Measurements from ENCODE around the gene PAGR1.
"Not testable (repeated sequence)": the region's sequence is repeated elsewhere in the genome, so short reads cannot be mapped to it uniquely, and the experiment has no call there.

The PAGR1 gene

DNA sequence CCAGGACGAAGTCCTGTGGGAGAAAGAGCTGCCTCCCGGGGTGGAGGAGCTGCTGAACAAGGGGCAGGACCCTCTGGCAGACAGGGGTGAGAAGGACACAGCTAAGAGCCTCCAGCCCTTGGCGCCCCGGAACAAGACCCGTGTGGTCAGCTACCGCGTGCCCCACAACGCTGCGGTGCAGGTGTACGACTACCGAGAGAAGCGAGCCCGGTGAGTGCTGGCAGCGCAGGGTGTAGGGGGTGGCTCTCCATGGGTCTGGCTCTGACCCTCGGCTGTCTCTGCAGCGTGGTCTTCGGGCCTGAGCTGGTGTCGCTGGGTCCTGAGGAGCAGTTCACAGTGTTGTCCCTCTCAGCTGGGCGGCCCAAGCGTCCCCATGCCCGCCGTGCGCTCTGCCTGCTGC lies 25.7 kb downstream of the PAGR1 start:
- DNase-seq = no peak

GRCh38 chr16:29842732-29843346 lies 26.9 kb downstream of the PAGR1 start:
- DNase-seq = no peak

GRCh38 chr16:29843931-29844330 lies 28.0 kb downstream of the PAGR1 start:
- no peak for DNase-seq

DNA sequence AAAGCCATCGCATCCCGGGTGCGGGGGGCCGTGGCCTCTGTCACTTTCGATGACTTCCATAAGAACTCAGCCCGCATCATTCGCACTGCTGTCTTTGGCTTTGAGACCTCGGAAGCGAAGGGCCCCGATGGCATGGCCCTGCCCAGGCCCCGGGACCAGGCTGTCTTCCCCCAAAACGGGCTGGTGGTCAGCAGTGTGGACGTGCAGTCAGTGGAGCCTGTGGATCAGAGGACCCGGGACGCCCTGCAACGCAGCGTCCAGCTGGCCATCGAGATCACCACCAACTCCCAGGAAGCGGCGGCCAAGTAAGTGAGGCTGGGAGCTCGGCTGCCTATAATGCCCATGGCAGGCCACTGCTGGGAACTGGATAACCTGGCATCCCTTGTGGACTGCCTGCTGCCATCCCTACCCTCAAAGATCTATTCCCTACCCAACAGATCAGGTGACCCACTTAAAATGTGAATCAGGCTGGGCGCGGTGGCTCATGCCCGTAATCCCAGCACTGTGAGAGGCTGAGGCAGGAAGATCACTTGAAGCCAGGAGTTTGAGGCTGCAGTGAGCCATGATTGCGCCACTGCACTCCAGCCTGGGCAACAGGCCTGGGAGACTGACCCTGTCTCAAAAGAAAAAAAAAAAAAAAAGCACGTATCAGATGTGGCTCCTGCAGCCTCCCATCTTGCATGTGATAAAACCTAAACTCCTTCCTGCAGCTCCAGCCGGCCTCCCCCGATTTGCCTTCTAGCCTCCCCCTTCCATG lies 28.8 kb downstream of the PAGR1 start:
- DNase-seq = no peak

DNA sequence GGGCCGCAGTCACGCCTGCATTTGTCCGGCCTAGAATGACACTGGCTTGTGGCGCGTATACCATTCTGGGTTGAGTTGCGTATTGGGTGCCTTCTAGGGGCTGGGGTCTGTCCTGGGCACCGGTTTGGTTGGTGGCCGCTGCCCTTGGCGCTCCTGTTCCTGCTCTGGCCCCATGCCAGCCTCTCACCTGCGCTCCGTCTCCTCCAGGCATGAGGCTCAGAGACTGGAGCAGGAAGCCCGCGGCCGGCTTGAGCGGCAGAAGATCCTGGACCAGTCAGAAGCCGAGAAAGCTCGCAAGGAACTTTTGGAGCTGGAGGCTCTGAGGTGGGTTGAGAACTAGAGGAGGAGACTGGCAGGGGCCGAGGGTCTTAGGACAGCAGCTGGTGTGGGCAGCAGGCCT lies 29.7 kb downstream of the PAGR1 start:
- no peak for DNase-seq

DNA sequence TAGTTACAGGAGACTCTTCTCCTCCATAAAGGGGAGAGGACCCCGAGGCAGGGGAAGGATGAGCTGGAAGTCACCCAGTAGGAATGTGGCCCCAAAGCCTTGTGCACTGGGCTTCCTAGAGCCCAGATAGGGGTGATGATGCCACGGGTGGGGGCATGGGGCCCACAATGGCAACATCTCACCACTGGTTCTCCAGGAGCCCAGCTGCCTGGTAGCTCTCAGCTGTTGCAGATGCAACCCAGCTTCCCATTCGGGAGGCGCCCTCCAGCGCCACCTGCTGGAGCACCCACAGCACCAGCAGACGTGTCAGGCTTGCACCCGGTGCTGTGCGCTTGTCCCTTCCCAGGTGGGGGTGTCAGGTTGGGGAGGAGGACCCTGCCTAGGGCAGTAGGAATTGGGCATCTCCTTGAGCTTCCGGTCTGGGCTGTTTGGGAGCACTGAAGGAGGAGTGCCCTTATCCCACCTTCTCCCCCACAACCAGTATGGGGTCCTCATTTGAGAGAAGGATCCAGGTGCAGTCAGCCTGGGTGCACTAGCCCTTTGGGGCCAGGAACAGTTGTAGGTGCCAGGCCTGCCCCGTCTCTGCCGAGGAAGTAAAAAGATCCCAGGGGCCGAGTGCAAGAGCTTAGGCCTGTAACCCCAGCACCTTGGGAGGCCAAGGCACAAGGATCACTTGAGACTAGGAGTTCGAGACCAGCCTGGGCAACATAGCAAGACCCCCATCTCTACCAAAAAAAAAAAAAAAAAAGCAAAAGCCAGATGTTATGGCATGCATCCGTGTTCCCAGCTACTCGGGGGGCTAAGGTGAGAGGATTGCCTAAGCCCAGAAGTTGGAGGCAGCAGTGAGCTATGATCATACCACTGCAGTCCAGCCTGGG lies 32.7 kb downstream of the PAGR1 start:
- DNase-seq = peak; percentile 86 to 90

DNA sequence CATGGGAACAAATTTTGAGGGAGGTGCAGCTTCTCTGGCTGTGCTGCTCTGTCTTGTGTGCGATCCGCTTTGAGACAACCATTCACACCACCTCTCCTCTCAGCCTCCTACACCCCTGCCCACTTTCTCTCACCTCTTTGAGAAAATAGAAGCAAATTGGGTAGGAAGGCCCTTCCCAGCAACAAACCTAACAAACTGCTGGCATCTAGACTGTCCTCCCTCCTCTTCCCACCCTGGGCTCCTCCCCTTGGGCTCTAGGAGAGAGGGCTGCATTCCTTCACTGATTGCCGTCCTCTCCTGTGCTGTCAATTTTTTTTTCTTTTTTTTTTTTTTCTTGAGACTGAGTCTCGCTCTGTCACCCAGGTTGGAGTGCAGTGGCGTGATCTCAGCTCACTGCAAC lies 33.6 kb downstream of the PAGR1 start:
- no peak for DNase-seq

DNA sequence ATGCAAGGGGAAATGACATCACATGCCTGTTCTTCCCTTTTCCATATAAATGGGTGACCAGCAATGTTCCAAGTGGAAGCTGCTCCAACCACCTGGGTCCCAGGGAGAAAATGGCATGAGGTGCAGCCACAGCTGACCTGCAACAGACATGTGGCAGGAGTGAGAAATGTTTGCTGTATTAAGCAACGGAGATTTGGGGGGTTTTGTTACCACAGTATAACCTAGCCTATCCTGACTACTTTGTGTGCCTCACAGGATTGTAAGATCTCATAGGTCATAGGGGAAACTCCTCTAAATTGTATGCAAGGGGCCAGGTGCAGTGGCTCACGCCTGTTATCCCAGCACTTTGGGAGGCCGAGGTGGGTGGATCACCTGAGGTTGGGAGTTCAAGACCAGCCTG lies 35.0 kb downstream of the PAGR1 start:
- no peak for DNase-seq

GRCh38 chr16:29852654-29853053 lies 36.7 kb downstream of the PAGR1 start:
- no peak for DNase-seq

DNA sequence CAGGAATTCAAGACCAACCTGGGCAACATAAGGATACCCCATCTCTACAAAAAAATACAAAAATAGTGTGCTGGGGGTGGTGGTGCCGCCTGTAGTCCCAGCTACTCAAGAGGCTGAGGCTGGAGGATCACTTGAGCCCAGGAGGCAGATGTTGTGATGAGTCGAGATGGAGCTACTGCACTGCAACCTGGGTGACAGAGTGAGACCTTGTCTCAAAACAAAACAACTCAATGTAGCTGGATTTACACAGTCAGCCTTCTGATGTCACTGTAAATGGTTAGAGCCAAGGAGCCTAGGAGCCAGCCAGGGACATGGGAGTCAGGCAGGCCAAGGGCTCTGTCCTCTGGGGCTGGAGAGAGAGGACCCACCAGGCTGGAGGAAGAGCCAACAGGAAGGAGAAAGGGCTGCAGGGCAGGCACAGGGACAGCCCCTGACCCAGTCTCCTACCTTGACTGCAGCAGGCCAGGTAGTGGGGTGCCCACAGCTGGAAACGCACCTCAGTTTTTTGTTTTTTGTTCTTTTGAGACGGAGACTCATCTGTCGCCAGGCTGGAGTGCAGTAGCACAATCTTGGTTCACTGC lies 38.7 kb downstream of the PAGR1 start:
- DNase-seq = no peak

DNA sequence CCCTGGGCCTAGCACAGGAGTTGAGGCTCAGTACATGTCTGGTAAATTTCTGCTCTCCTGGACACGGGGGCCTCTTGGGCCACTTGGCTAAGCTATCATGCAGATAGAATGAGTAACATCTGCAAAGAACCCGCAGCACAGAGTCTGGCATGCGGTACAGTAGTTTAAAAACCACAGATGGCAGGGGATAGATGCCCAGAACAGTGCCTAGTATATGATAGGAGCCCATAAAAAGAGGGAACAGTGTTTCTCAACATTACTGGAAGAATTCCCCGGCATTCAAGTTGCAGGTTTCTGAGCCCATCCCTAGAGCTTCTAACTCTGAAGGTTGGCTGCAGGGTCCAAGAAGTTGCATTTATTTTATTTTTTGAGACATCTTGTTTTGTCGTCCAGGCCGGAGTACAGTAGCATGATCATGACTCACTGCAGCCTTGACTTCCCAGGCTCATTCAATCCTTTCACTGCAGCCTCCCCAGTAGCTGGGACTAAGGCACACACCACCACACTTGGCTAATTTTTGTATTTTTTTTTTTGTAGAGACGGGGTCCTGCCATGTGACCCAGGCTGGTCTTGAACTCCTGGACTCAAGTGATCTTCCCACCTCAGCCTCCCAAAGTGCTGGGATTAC lies 41.3 kb downstream of the PAGR1 start:
- no peak for DNase-seq

DNA sequence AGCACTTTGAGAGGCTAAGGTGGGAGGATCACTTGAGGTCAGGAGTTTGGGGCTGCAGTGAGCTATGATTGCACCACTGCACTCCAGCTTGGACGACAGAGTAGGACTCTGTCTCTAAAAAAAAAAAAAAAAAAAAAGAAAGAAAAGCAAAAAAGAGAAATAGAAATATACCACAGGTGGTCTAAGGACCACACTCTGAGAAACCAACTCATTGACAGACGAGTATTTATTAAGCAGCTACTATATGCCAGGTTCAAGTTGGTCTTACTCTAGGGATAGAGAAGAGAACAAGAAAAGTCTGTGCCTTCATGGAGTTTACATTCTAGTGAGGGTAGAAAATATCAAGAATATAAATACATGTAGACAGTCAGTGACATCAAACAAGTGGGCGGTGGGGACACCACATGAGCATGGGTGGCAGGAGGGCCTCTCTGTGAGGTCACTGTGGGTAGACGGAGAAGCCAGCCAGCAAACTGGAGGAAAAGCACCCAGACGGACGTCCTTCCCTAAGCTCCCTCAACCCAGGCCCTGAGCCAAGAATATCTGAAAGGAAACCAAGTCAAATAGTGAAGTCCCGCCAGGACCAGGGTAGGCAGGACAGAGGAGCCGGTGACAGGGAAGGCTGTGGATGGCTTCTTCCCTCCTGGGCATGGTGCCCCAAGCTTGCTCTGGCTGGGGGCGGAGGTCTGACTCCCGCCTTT lies 42.3 kb downstream of the PAGR1 start:
- DNase-seq = no peak

DNA sequence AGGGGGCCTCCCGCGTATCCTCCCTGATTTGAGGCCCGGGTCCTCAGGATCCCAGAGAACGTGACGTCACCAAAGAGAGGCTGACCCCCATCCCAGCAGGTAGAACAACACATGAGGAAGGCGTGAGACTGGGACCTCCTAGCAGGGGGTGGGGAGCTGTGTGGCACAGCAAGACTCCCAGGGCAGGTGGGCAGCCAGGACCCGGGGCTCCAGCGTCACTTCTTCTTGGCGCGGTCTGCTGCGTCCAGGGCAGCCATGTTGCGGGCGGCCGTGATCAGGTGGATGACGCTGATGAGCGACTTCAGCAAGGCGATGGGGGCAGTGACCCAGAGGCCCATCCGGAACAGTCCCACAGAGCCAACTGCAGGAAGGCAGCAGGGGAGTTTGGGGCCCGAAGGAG lies 43.0 kb downstream of the PAGR1 start:
- DNase-seq = no peak

- no peak for DNase-seq
Measured at GRCh38 chr16:29860218-29860617, 44.3 kb downstream of the PAGR1 start.

DNA sequence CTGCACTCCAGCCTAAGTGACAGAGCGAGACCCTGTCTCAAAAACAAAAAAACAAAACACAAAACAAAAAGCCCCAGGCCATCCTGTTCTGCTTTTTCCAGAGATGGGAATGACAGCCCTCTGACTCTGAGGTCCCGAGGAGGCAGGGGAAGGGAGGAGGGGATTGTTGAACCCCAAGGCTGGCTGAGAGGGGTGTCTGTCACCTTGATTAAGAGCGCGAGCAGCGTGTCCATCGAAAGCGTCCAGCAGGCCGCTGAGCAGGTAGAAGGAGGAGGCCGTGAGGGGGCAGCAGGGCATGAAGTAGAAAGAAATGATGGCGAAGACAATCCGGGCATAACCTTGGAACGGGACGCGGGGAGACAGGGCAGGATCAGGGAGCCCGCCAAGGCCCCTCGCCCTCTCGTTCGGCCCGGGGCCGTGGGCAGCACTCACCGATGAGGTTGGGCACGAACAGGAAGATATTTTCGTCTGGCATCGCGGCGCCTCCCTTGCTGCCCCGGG lies 46.5 kb downstream of the PAGR1 start:
- DNase-seq = peak in 1 of 2 donors; percentile 28

DNA sequence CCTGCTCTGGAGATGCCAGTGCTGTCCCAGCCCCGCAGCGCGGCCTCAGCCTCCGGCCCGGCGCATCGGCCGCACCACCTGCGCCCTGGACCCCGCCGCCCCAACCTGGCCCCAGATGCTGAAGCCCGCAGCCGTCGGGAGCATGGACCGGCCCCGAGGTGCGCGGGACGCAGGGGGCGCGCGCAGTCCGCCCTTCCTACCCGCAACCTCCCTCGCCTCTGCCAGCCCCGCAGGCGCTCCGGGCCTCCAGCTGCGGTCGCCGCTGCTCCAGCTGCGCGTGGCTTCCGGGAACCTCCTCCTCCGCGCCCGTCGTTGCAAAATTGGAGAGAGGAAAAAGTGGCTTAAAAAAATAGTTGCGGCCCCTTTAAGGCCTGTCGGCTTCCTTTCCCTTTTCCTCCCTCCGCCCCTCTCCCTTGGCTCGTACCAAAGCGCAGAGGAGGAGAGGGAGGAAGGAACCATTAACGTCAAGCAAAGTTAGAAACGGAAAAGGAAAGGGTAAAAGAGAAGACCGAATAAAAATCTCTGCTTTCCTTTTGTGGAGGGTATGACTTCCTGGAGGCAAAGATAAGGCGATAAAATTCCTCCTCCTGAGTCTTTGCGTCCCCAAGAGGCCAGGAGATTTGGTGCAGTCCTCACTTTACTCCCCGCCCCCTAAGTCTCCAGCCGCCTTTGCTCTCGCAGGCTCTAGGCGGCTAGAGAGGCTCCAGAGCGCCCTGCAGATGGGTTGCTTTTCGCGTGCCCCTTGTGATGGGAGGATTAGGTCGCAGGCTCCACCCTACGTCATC lies 47.1 kb downstream of the PAGR1 start, which contains the start of gene CDIPT:
Gene CDIPT (minus strand): TSS at position 343 of the 785 bp plus-strand sequence. CDS start 369 bp downstream, outside the sequence.
- peak; percentile 91 to 92 for DNase-seq

DNA sequence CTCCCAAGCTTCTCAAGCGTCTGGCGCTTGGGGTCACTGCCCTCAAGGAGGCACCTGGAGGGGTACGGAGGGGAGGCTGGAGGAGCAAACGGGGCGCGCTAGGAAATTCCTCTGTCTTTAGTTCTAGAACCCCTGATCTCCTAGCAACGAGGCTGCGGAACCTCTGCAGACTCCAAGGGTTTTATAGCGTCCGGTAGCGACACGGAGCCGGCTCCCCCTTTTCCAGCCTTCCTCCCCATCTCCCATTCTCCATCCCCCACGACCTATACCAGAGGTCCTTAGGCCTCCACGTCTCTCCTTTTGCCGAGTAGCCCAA lies 47.7 kb downstream of the PAGR1 start:
- DNase-seq = no peak

- no peak for DNase-seq
Measured at GRCh38 chr16:29864205-29864604, 48.3 kb downstream of the PAGR1 start.

GRCh38 chr16:29868396-29869009 lies 52.6 kb downstream of the PAGR1 start:
- DNase-seq = no peak

- not testable (repeated sequence) for DNase-seq
Measured at GRCh38 chr16:29869067-29869466, 53.1 kb downstream of the PAGR1 start.

All from stimulated activated CD4-positive, alpha-beta T cell treated with anti-CD3 and anti-CD28 coated beads, Interleukin-2, amount 100 ng/mL, for 24 hours (primary cell).